ENCODE measurements around the gene ZNF226. TPM values are rescaled to one million over a fixed set of nuclear protein-coding genes. Genes with fewer than 3 reads are reported as not detected.

ZNF226 gene
- total and polyA plus RNA-seq, 9 of the 15 experiments (the other 6 are each of a cell fraction or from before 2014, with no cell fraction given) = 6.2 to 19.4 (median 9.3) TPM

GRCh38 chr19:44164673-44165512 is at the start of gene ZNF226 (continued):
- no peak for TF ChIP-seq ZNF398 (CRISPR knock-in tag; IDR thresholded peaks at IDR 0.05)
- TF ChIP-seq ZNF699 (CRISPR knock-in tag; IDR thresholded peaks at IDR 0.05; ENCODE audit: insufficient replicate concordance) = no peak
- no peak for TF ChIP-seq PATZ1 (CRISPR knock-in tag; IDR thresholded peaks at IDR 0.05; ENCODE audit: borderline replicate concordance)
- no peak for TF ChIP-seq SAFB (IDR thresholded peaks at IDR 0.05; ENCODE audit: borderline replicate concordance, low read depth, low read length)
- TF ChIP-seq KAT7 (CRISPR knock-in tag; IDR thresholded peaks at IDR 0.05; ENCODE audit: borderline replicate concordance) = no peak
- TF ChIP-seq ZBTB40 (IDR thresholded peaks at IDR 0.05) = peak; percentile 97
- no peak for TF ChIP-seq ZBTB40 (CRISPR knock-in tag; IDR thresholded peaks at IDR 0.05)
- no peak for TF ChIP-seq RBM25 (IDR thresholded peaks at IDR 0.05; ENCODE audit: low read depth, low read length, severe bottlenecking)
- TF ChIP-seq ZEB2 (IDR thresholded peaks at IDR 0.05) = peak; percentile 64; the same call in 1 of the 2 replicates
- peak; percentile 92 for TF ChIP-seq EHMT2 (IDR thresholded peaks at IDR 0.05)
- TF ChIP-seq SREBF1 (IDR thresholded peaks at IDR 0.05; ENCODE audit: borderline replicate concordance, low read depth, low read length) = no peak; the same call in 1 of the 2 replicates
- no peak for TF ChIP-seq SAP30 (IDR thresholded peaks at IDR 0.05; ENCODE audit: borderline replicate concordance, insufficient read depth, low read depth, low read length, poor library complexity, severe bottlenecking)
- TF ChIP-seq SNRNP70 (optimal IDR thresholded peaks at IDR 0.05; ENCODE audit: low read depth, low read length) = no peak
